ENCODE data around the gene SNAP23. TPM values are rescaled to one million over a fixed set of nuclear protein-coding genes. Genes with fewer than 3 reads are reported as not detected.
A peak's percentile ranks its signal among the peaks of the same experiment; 100 is the strongest.

Gene SNAP23
- total RNA-seq, 1 experiment from 2014 or later, result 68.3 TPM

DNA sequence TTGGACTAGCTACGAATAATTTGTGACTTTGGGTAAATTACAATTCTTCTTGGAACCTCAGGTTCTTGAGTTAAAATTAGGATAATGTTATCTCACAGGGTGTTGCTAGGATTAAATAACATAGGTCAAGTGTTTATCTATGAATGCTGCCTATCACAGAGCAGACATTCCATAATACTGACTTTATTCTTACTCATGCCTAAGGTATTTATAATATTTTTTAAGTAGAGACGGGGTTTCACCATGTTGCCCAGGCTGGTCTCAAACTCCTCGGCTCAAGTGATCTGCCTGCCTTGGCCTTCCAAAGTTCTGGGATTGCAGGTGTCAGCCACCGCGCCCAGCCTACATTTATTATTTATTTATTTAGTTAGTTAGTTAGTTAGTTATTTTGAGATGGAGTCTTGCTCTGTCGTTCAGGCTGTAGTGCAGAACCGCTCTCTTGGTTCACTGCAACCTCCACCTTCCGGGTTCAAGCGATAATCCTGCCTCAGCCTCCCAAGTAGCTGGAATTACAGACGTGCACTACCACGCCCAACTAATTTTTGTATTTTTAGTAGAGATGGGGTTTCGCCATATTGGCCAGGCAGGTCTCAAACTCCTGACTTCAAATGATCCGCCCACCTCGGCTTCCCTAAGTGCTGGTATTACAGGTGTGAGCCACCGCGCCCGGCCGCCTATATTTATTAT, 3.8 kb upstream of the SNAP23 start:
- peak overlapping the region; percentile 100 for H3K27ac Mint-ChIP-seq
- POLR2A ChIA-PET, result interaction anchor here (1.0 to 1.5 kb wide), 4 partner anchors 10 to 83 kb away, joined by 3 to 6 read pairs (median 4); partner anchors contain the start of genes HAUS2 and LRRC57
- H3K27me3 Mint-ChIP-seq (ENCODE audit: low read depth), result no peaks in the 10 kb centered on the region
- peaks cover 16% of the 10 kb centered on the region for H3K4me1 Mint-ChIP-seq
- DNase-seq (ENCODE audit: low spot score), result no peak
- peak overlapping the region; percentile 96 for H3K4me3 Mint-ChIP-seq
- H3K36me3 Mint-ChIP-seq, result no peaks in the 10 kb centered on the region
- H3K9me3 Mint-ChIP-seq, result no peaks in the 10 kb centered on the region
- TF ChIP-seq ZNF671 (CRISPR knock-in tag; IDR thresholded peaks at IDR 0.05), result no peak
- TF ChIP-seq ZNF396 (CRISPR knock-in tag; IDR thresholded peaks at IDR 0.05; ENCODE audit: borderline replicate concordance), result no peak
- no peak for TF ChIP-seq FOXJ3 (CRISPR knock-in tag; IDR thresholded peaks at IDR 0.05; ENCODE audit: borderline replicate concordance)
- no peak for TF ChIP-seq IRF2 (CRISPR knock-in tag; IDR thresholded peaks at IDR 0.05; ENCODE audit: borderline replicate concordance, low read depth)
- TF ChIP-seq TCF7 (CRISPR knock-in tag; IDR thresholded peaks at IDR 0.05; ENCODE audit: low read depth), result no peak
- TF ChIP-seq, protein P1, sequence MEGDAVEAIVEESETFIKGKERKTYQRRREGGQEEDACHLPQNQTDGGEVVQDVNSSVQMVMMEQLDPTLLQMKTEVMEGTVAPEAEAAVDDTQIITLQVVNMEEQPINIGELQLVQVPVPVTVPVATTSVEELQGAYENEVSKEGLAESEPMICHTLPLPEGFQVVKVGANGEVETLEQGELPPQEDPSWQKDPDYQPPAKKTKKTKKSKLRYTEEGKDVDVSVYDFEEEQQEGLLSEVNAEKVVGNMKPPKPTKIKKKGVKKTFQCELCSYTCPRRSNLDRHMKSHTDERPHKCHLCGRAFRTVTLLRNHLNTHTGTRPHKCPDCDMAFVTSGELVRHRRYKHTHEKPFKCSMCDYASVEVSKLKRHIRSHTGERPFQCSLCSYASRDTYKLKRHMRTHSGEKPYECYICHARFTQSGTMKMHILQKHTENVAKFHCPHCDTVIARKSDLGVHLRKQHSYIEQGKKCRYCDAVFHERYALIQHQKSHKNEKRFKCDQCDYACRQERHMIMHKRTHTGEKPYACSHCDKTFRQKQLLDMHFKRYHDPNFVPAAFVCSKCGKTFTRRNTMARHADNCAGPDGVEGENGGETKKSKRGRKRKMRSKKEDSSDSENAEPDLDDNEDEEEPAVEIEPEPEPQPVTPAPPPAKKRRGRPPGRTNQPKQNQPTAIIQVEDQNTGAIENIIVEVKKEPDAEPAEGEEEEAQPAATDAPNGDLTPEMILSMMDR (IDR thresholded peaks at IDR 0.05), result no peak
- TF ChIP-seq NR3C1 (CRISPR knock-in tag; conservative IDR thresholded peaks at IDR 0.05; ENCODE audit: low read depth), result no peak
- TF ChIP-seq, protein P2, sequence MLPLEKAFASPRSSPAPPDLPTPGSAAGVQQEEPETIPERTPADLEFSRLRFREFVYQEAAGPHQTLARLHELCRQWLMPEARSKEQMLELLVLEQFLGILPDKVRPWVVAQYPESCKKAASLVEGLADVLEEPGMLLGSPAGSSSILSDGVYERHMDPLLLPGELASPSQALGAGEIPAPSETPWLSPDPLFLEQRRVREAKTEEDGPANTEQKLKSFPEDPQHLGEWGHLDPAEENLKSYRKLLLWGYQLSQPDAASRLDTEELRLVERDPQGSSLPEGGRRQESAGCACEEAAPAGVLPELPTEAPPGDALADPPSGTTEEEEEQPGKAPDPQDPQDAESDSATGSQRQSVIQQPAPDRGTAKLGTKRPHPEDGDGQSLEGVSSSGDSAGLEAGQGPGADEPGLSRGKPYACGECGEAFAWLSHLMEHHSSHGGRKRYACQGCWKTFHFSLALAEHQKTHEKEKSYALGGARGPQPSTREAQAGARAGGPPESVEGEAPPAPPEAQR (CRISPR knock-in tag; IDR thresholded peaks at IDR 0.05), result no peak
- no peak for TF ChIP-seq ZBTB21 (CRISPR knock-in tag; IDR thresholded peaks at IDR 0.05; ENCODE audit: borderline replicate concordance)
- no peak for TF ChIP-seq CREM (CRISPR knock-in tag; IDR thresholded peaks at IDR 0.05)
- TF ChIP-seq, protein P3, sequence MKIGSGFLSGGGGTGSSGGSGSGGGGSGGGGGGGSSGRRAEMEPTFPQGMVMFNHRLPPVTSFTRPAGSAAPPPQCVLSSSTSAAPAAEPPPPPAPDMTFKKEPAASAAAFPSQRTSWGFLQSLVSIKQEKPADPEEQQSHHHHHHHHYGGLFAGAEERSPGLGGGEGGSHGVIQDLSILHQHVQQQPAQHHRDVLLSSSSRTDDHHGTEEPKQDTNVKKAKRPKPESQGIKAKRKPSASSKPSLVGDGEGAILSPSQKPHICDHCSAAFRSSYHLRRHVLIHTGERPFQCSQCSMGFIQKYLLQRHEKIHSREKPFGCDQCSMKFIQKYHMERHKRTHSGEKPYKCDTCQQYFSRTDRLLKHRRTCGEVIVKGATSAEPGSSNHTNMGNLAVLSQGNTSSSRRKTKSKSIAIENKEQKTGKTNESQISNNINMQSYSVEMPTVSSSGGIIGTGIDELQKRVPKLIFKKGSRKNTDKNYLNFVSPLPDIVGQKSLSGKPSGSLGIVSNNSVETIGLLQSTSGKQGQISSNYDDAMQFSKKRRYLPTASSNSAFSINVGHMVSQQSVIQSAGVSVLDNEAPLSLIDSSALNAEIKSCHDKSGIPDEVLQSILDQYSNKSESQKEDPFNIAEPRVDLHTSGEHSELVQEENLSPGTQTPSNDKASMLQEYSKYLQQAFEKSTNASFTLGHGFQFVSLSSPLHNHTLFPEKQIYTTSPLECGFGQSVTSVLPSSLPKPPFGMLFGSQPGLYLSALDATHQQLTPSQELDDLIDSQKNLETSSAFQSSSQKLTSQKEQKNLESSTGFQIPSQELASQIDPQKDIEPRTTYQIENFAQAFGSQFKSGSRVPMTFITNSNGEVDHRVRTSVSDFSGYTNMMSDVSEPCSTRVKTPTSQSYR (CRISPR knock-in tag; IDR thresholded peaks at IDR 0.05), result no peak
- TF ChIP-seq KAT7 (CRISPR knock-in tag; IDR thresholded peaks at IDR 0.05; ENCODE audit: borderline replicate concordance), result no peak
- TF ChIP-seq RELA (CRISPR knock-in tag; IDR thresholded peaks at IDR 0.05; ENCODE audit: borderline replicate concordance), result no peak
- TF ChIP-seq, protein P4, sequence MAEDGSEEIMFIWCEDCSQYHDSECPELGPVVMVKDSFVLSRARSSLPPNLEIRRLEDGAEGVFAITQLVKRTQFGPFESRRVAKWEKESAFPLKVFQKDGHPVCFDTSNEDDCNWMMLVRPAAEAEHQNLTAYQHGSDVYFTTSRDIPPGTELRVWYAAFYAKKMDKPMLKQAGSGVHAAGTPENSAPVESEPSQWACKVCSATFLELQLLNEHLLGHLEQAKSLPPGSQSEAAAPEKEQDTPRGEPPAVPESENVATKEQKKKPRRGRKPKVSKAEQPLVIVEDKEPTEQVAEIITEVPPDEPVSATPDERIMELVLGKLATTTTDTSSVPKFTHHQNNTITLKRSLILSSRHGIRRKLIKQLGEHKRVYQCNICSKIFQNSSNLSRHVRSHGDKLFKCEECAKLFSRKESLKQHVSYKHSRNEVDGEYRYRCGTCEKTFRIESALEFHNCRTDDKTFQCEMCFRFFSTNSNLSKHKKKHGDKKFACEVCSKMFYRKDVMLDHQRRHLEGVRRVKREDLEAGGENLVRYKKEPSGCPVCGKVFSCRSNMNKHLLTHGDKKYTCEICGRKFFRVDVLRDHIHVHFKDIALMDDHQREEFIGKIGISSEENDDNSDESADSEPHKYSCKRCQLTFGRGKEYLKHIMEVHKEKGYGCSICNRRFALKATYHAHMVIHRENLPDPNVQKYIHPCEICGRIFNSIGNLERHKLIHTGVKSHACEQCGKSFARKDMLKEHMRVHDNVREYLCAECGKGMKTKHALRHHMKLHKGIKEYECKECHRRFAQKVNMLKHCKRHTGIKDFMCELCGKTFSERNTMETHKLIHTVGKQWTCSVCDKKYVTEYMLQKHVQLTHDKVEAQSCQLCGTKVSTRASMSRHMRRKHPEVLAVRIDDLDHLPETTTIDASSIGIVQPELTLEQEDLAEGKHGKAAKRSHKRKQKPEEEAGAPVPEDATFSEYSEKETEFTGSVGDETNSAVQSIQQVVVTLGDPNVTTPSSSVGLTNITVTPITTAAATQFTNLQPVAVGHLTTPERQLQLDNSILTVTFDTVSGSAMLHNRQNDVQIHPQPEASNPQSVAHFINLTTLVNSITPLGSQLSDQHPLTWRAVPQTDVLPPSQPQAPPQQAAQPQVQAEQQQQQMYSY (CRISPR knock-in tag; IDR thresholded peaks at IDR 0.05), result no peak
- TF ChIP-seq, protein P5, sequence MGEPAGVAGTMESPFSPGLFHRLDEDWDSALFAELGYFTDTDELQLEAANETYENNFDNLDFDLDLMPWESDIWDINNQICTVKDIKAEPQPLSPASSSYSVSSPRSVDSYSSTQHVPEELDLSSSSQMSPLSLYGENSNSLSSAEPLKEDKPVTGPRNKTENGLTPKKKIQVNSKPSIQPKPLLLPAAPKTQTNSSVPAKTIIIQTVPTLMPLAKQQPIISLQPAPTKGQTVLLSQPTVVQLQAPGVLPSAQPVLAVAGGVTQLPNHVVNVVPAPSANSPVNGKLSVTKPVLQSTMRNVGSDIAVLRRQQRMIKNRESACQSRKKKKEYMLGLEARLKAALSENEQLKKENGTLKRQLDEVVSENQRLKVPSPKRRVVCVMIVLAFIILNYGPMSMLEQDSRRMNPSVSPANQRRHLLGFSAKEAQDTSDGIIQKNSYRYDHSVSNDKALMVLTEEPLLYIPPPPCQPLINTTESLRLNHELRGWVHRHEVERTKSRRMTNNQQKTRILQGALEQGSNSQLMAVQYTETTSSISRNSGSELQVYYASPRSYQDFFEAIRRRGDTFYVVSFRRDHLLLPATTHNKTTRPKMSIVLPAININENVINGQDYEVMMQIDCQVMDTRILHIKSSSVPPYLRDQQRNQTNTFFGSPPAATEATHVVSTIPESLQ (CRISPR knock-in tag; IDR thresholded peaks at IDR 0.05), result no peak
- TF ChIP-seq, protein P6, sequence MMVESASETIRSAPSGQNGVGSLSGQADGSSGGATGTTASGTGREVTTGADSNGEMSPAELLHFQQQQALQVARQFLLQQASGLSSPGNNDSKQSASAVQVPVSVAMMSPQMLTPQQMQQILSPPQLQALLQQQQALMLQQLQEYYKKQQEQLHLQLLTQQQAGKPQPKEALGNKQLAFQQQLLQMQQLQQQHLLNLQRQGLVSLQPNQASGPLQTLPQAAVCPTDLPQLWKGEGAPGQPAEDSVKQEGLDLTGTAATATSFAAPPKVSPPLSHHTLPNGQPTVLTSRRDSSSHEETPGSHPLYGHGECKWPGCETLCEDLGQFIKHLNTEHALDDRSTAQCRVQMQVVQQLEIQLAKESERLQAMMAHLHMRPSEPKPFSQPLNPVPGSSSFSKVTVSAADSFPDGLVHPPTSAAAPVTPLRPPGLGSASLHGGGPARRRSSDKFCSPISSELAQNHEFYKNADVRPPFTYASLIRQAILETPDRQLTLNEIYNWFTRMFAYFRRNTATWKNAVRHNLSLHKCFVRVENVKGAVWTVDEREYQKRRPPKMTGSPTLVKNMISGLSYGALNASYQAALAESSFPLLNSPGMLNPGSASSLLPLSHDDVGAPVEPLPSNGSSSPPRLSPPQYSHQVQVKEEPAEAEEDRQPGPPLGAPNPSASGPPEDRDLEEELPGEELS (CRISPR knock-in tag; IDR thresholded peaks at IDR 0.05), result no peak
- CTCF ChIA-PET, result interaction anchor here (0.7 kb wide), 1 partner anchor 20 kb away, joined by 3 read pairs; no protein-coding TSS in a partner anchor
- ATAC-seq, result no peak
